OCI-LY7 (cell line): ENCODE data around the gene APPBP2. TPM values are rescaled to one million over a fixed set of nuclear protein-coding genes. Genes with fewer than 3 reads are reported as not detected.
"Not testable (repeated sequence)": the region's sequence is repeated elsewhere in the genome, so short reads cannot be mapped to it uniquely, and the experiment has no call there.

Experiments used
- BruUV-seq: library from RNA; stranded (reverse); fragments of 400-500 nt; replicated peaks from 2 replicates; lab custom pipeline; 2021; lab: Mats Ljungman, UMichigan
- CTCF ChIA-PET: fragments of 300-600 bp; sonication (Branson Sonifier 250); formaldehyde crosslinking; loops from one replicate; lab custom pipeline; 2022; ENCODE audit warnings: antibody characterized with exemption; ENCODE audit not compliant: unreplicated experiment; lab: Charles Lee
- POLR2A ChIA-PET: fragments of 300-600 bp; sonication (Branson Sonifier 250); formaldehyde crosslinking; loops from one replicate; lab custom pipeline; 2022; ENCODE audit warnings: antibody characterized with exemption; lab: Charles Lee
- DNase-seq: peaks from one replicate; pipeline ENCODE4 v3.0.0-alpha.2; 2015; ENCODE audit warnings: low spot score
- H2AFZ ChIP-seq: fragments of 200-600 bp; sonication (generic), shearing (Covaris generic); 2 replicates; pipeline ENCODE4 v1.6.1; 2014; ENCODE audit warnings: mild to moderate bottlenecking, antibody characterized with exemption, low read length, moderate library complexity
- H3K27ac ChIP-seq: fragments of 200-600 bp; sonication (generic); 2 replicates; pipeline ENCODE4 v1.5.1; 2014; ENCODE audit warnings: mixed run types, low read depth, mild to moderate bottlenecking, moderate library complexity, low read length, inconsistent platforms; ENCODE audit not compliant: poor library complexity, severe bottlenecking
- H3K36me3 ChIP-seq: fragments of 200-600 bp; sonication (generic); 2 replicates; pipeline ENCODE4 v1.6.1; 2014; ENCODE audit warnings: mild to moderate bottlenecking, antibody characterized with exemption, low read length, moderate library complexity, mixed read lengths; ENCODE audit not compliant: insufficient read depth
- H3K4me1 ChIP-seq: fragments of 200-600 bp; sonication (generic); 2 replicates; pipeline ENCODE4 v1.5.1; 2014; ENCODE audit warnings: mild to moderate bottlenecking, low read length; ENCODE audit not compliant: insufficient read depth, poor library complexity, severe bottlenecking
- H3K4me2 ChIP-seq: fragments of 200-600 bp; sonication (generic); 2 replicates; pipeline ENCODE4 v1.6.1; 2014; ENCODE audit warnings: mild to moderate bottlenecking, low read length
- H3K4me3 ChIP-seq: fragments of 200-600 bp; sonication (generic); 2 replicates; pipeline ENCODE4 v1.5.1; 2014; ENCODE audit warnings: mild to moderate bottlenecking, low read depth, low read length; ENCODE audit not compliant: poor library complexity, severe bottlenecking
- H3K79me2 ChIP-seq: fragments of 200-600 bp; sonication (generic); 2 replicates; pipeline ENCODE4 v1.6.1; 2016; ENCODE audit warnings: low read depth, mild to moderate bottlenecking, low read length, moderate library complexity, mixed read lengths; ENCODE audit not compliant: insufficient read depth
- H3K9me2 ChIP-seq: fragments of 200-600 bp; sonication (generic); 2 replicates; pipeline ENCODE4 v1.6.1; 2016; ENCODE audit warnings: mild to moderate bottlenecking, low read length, mixed read lengths; ENCODE audit not compliant: insufficient read depth
- H3K9me3 ChIP-seq: fragments of 200-600 bp; sonication (generic); 2 replicates; pipeline ENCODE4 v1.6.1; 2014; ENCODE audit warnings: mild to moderate bottlenecking, mixed run types, low read length, mixed read lengths
- H4K20me1 ChIP-seq: fragments of 200-600 bp; sonication (generic); 2 replicates; pipeline ENCODE4 v1.6.1; 2014; ENCODE audit warnings: mild to moderate bottlenecking, antibody characterized with exemption, low read length, moderate library complexity, mixed read lengths; ENCODE audit not compliant: insufficient read depth
- CTCF ChIP-seq: fragments of 200-600 bp; sonication (generic); conservative IDR thresholded peaks from 2 replicates; pipeline ENCODE4 v1.5.1; 2014; ENCODE audit warnings: mild to moderate bottlenecking, antibody characterized with exemption, low read length, moderate library complexity, mixed read lengths
- EZH2phosphoT487 ChIP-seq: fragments of 200-600 bp; sonication (generic); IDR thresholded peaks from 2 replicates; pipeline ENCODE4 v1.6.1; 2018; ENCODE audit warnings: low read depth, borderline replicate concordance, mild to moderate bottlenecking, mixed run types, antibody characterized with exemption, low read length, moderate library complexity, mixed read lengths
- intact Hi-C: fragments of 100-400 bp; cut with micrococcal nuclease; formaldehyde crosslinking; loops from one replicate; pipeline ENCODE4 v1.10.0; 2022; ENCODE audit not compliant: unreplicated experiment
- total RNA-seq, 2 experiments: library from RNA; depleted of rRNA in 1 of 2; stranded (reverse); fragments of >200 nt in 1 of 2; shearing (Covaris generic) in 1 of 2; gene quantifications; 2 replicates each; pipeline ENCODE4 v1.2.3, GENCODE V29; 2014 to 2022

APPBP2 gene
- total RNA-seq, 2 experiments from 2014 or later: 11.8 to 28.1 TPM

GRCh38 chr17:60422162-60422665 is 103.8 kb downstream of the APPBP2 start, which contains the start of gene CHCT1:
TSS of gene CHCT1 (plus strand) at chr17:60422489. CDS start at chr17:60422593, 104 bp downstream.
- ChIA-PET CTCF (no interaction called here), POLR2A (no interaction called here)
- Histone ChIP-seq H3K27ac (no peak within 1 kb of the TSS), H4K20me1 (no peaks in the 10 kb centered on the region), H3K9me3 (no peaks in the 10 kb centered on the region), H3K36me3 (no peaks in the 10 kb centered on the region), H3K4me2 (peak within 1 kb of the TSS; percentile 71), H3K4me1 (no peaks in the 10 kb centered on the region), H3K79me2 (no peaks in the 10 kb centered on the region), H2AFZ (peak within 1 kb of the TSS; percentile 71), H3K4me3 (peak within 1 kb of the TSS; percentile 58), H3K9me2 (no peaks in the 10 kb centered on the region)
- TF ChIP-seq CTCF: no peak
- TF ChIP-seq EZH2phosphoT487: no peak
- no peak for DNase-seq
- intact Hi-C loops: loop anchor here (5.0 to 10.0 kb wide), 3 partner anchors 143 to 215 kb away; no protein-coding TSS in a partner anchor
- no TSS peak for BruUV-seq

- no TSS peak for BruUV-seq
- H3K9me3 ChIP-seq: no peaks in the 10 kb centered on the region
- H3K36me3 ChIP-seq: no peaks in the 10 kb centered on the region
- H2AFZ ChIP-seq: peak overlapping the region; percentile 71
- ChIA-PET POLR2A (no interaction called here), CTCF (no interaction called here)
- no peaks in the 10 kb centered on the region for H3K4me1 ChIP-seq
- intact Hi-C loops: loop anchor here (5.0 to 10.0 kb wide), 3 partner anchors 143 to 216 kb away; no protein-coding TSS in a partner anchor
- DNase-seq: peak; percentile 66
- no peak overlapping the region for H3K27ac ChIP-seq
- no peaks in the 10 kb centered on the region for H3K79me2 ChIP-seq
- H3K4me2 ChIP-seq: peak overlapping the region; percentile 71
- no peaks in the 10 kb centered on the region for H4K20me1 ChIP-seq
- peak overlapping the region; percentile 58 for H3K4me3 ChIP-seq
- no peaks in the 10 kb centered on the region for H3K9me2 ChIP-seq
- no peak for TF ChIP-seq EZH2phosphoT487
- peak; percentile 99 for TF ChIP-seq CTCF
These were observed 104.5 kb downstream of the APPBP2 start for GRCh38 chr17:60421273-60422161.

- POLR2A ChIA-PET: interaction anchor here (0.7 kb wide), 1 partner anchor 11 kb away, joined by 4 read pairs; no protein-coding TSS in a partner anchor
- H3K9me2 ChIP-seq, H3K9me3 ChIP-seq, H3K4me3 ChIP-seq, BruUV-seq, DNase-seq, H3K79me2 ChIP-seq, CTCF ChIA-PET, H3K4me1 ChIP-seq, H3K36me3 ChIP-seq, H2AFZ ChIP-seq, H3K27ac ChIP-seq, H4K20me1 ChIP-seq, H3K4me2 ChIP-seq: not testable (repeated sequence)
- intact Hi-C loops: loop anchor here (5.0 to 10.0 kb wide), 3 partner anchors 145 to 217 kb away; no protein-coding TSS in a partner anchor
These were observed 106.2 kb downstream of the APPBP2 start for GRCh38 chr17:60419875-60420274.

- H3K79me2 ChIP-seq, BruUV-seq, DNase-seq, H3K4me3 ChIP-seq, intact Hi-C loops, H4K20me1 ChIP-seq, H2AFZ ChIP-seq, POLR2A ChIA-PET, H3K4me2 ChIP-seq, H3K4me1 ChIP-seq, H3K27ac ChIP-seq, H3K9me2 ChIP-seq, CTCF ChIA-PET, H3K36me3 ChIP-seq, H3K9me3 ChIP-seq: not testable (repeated sequence)
These were observed 107.0 kb downstream of the APPBP2 start for GRCh38 chr17:60419003-60419402.
